Karpas-422 (cell line): ENCODE measurements around the gene WDR89. TPM values are rescaled to one million over a fixed set of nuclear protein-coding genes. Genes with fewer than 3 reads are reported as not detected.
"Not testable (repeated sequence)": the region's sequence is repeated elsewhere in the genome, so short reads cannot be mapped to it uniquely, and the experiment has no call there.

ENCODE experiments used
- DNase-seq: peaks from one replicate; pipeline ENCODE4 v3.0.0-alpha.2; 2015
- H2AFZ ChIP-seq: fragments of 200-600 bp; sonication (generic); 2 replicates; pipeline ENCODE4 v1.6.1; 2014; ENCODE audit warnings: antibody characterized with exemption, low read length, mixed read lengths
- H3K27ac ChIP-seq: fragments of 200-600 bp; sonication (generic); 2 replicates; pipeline ENCODE4 v1.5.1; 2014; ENCODE audit warnings: mild to moderate bottlenecking, low read length, moderate library complexity
- H3K27me3 ChIP-seq: fragments of 200-600 bp; sonication (generic); 2 replicates; pipeline ENCODE4 v1.6.1; 2014; ENCODE audit warnings: low read length, mixed read lengths
- H3K36me3 ChIP-seq: fragments of 200-600 bp; sonication (generic); 2 replicates; pipeline ENCODE4 v1.6.1; 2014; ENCODE audit warnings: low read length, mixed read lengths; ENCODE audit not compliant: insufficient read depth
- H3K4me1 ChIP-seq: fragments of 200-600 bp; sonication (generic); 2 replicates; pipeline ENCODE4 v1.6.1; 2014; ENCODE audit warnings: mild to moderate bottlenecking, low read length, mixed read lengths
- H3K4me2 ChIP-seq: fragments of 200-600 bp; sonication (generic); 2 replicates; pipeline ENCODE4 v1.6.1; 2014; ENCODE audit warnings: low read length, low read depth, mild to moderate bottlenecking; ENCODE audit not compliant: poor library complexity, severe bottlenecking
- H3K4me3 ChIP-seq: fragments of 200-600 bp; sonication (generic); 2 replicates; pipeline ENCODE4 v1.5.1; 2014; ENCODE audit warnings: mild to moderate bottlenecking, antibody characterized with exemption, low read length, mixed read lengths
- H3K79me2 ChIP-seq: fragments of 200-600 bp; sonication (generic); 2 replicates; pipeline ENCODE4 v1.6.1; 2014; ENCODE audit warnings: mild to moderate bottlenecking, low read length, mixed read lengths
- H3K9ac ChIP-seq: fragments of 200-600 bp; sonication (generic); 2 replicates; pipeline ENCODE4 v1.6.0; 2014; ENCODE audit warnings: low read length
- H3K9me2 ChIP-seq: fragments of 200-600 bp; sonication (generic), shearing (Covaris generic); replicated peaks from 2 replicates; pipeline ENCODE4 v1.6.0; 2014; ENCODE audit warnings: mild to moderate bottlenecking, low read length, moderate library complexity; ENCODE audit not compliant: insufficient read depth
- H3K9me3 ChIP-seq: fragments of 300-700, 200-600 bp; sonication (generic); 2 replicates; pipeline ENCODE4 v1.6.1; 2014; ENCODE audit warnings: low read length, mixed read lengths
- H4K20me1 ChIP-seq: fragments of 200-600 bp; sonication (generic); 2 replicates; pipeline ENCODE4 v1.6.1; 2014; ENCODE audit warnings: mild to moderate bottlenecking, antibody characterized with exemption, low read length, low read depth; ENCODE audit not compliant: insufficient read depth
- total RNA-seq: library from RNA; depleted of rRNA; stranded (reverse); fragments of >200 nt; shearing (Covaris generic); gene quantifications from 2 replicates; pipeline ENCODE4 v1.2.3, GENCODE V29; 2014; ENCODE audit warnings: low replicate concordance

WDR89 gene
- total RNA-seq, 1 experiment from 2014 or later = 34.4 TPM

DNA sequence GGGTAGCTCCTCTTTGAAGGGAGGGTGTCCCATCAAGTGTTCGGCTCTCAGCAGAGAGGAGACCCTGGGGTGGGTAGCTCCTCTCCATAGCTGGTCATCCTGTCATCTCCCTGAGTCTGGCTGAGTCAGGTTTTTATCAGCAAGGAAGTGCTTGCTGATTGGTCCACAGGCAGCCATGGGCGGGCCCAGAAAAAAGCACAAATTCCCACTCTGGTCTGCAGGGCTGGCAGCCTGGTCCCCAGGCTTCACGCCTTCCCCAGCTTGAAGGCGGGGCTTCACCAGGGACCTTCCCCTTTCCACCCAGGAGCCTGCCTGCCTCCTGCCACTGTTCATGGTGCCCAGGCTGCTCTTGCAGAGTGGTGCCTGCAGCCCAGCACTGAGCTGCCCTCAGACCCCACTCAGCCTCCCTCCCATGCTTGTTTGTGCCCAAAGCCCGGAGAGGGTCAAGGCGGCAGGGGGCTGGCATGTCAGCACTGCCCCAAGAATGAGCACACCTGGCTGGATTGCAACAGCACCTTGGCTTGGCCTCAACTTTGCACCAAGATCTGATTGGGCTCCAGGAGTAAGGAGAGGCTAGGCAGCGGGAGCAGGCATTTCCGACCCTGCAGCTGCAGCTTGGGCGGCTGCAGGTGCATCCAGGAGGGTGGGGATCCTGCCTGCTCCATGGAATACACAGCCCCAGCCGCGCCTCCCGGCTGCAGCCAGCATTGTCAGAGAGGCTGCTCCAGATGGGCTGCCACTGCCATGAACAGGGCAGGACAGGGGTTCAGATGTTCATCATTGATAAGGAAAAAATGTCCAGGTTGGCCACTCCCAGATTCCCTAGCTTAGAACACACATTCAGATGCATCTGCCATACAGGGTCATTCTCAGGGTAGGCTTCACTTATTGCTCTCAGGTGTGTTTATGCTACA is 22.0 kb upstream of the WDR89 start:
- DNase-seq = peak; percentile 83
- H3K4me2 ChIP-seq = no peak overlapping the region
- no peak overlapping the region for H3K9ac ChIP-seq

DNA sequence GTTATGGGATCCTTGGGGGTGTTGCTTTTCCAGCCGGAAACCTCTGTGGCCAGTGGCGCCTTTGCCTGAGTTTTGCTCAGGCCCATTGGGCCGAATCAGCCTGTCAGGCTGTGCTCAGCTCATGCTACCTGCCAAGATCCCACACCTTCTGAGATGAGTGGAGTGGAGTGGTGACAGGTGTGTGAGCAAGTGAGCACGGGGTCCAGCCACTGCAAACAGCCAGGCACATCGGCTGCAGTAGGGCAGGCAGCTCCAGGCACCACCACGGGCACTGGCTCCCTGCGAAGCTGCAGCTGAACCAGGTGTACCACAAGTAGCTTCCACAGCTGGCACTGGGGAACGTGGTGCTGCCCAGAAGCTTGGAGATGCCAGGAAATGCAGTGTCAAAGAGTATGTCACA is 21.1 kb upstream of the WDR89 start:
- H4K20me1 ChIP-seq = no peaks in the 10 kb centered on the region
- H3K27me3 ChIP-seq = no peaks in the 10 kb centered on the region
- 0 out of 2 replicates have a peak, but pooled peaks cover 4% of the 10 kb centered on the region for H3K4me1 ChIP-seq
- H3K4me3 ChIP-seq = no peak overlapping the region
- no peak overlapping the region for H3K27ac ChIP-seq
- no peaks in the 10 kb centered on the region for H3K79me2 ChIP-seq
- H3K9me2 ChIP-seq = no peaks in the 10 kb centered on the region
- no peaks in the 10 kb centered on the region for H3K36me3 ChIP-seq
- H2AFZ ChIP-seq = no peak overlapping the region
- no peak overlapping the region for H3K9ac ChIP-seq
- H3K4me2 ChIP-seq = no peak overlapping the region
- DNase-seq = no peak
- H3K9me3 ChIP-seq = no peaks in the 10 kb centered on the region

More for the DNA sequence above, 22.0 kb upstream of the WDR89 start:
- Histone ChIP-seq H3K9me2 (no peaks in the 10 kb centered on the region), H3K27me3 (no peaks in the 10 kb centered on the region), H3K36me3 (no peaks in the 10 kb centered on the region), H3K79me2 (no peaks in the 10 kb centered on the region), H3K27ac (no peak overlapping the region), H3K4me1 (0 out of 2 replicates have a peak, but pooled peaks cover 4% of the 10 kb centered on the region), H3K9me3 (no peaks in the 10 kb centered on the region), H2AFZ (no peak overlapping the region), H3K4me3 (no peak overlapping the region), H4K20me1 (no peaks in the 10 kb centered on the region)

DNA sequence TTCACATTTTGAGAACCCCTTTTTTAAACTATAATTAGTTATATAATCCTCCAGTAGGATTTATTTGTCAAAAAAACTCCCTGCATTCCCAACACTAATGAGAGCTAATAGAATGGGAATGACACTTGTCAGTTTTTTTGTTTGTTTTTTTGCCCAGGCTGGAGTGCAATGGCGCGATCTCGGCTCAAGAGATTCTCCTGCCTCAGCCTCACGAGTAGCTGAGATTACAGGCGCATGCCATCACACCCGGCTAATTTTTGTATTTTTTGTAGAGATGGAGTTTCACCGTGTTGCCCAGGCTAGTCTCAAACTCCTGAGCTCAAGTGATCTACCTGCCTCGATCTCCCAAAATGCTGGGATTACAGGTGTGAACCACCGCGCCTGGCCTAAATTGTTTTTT is 20.2 kb upstream of the WDR89 start:
- H3K79me2 ChIP-seq, DNase-seq, H2AFZ ChIP-seq, H3K4me1 ChIP-seq, H3K27me3 ChIP-seq, H4K20me1 ChIP-seq, H3K9me2 ChIP-seq, H3K4me2 ChIP-seq, H3K9ac ChIP-seq, H3K27ac ChIP-seq, H3K36me3 ChIP-seq, H3K4me3 ChIP-seq, H3K9me3 ChIP-seq: not testable (repeated sequence)

- DNase-seq = no peak
- no peak overlapping the region for H3K4me2 ChIP-seq
- H3K79me2 ChIP-seq = no peaks in the 10 kb centered on the region
- no peaks in the 10 kb centered on the region for H3K9me3 ChIP-seq
- no peak overlapping the region for H3K4me3 ChIP-seq
- no peak overlapping the region for H3K27ac ChIP-seq
- H3K36me3 ChIP-seq = no peaks in the 10 kb centered on the region
- no peak overlapping the region for H2AFZ ChIP-seq
- peaks cover 17% of the 10 kb centered on the region for H3K4me1 ChIP-seq
- H3K27me3 ChIP-seq = no peaks in the 10 kb centered on the region
- H3K9me2 ChIP-seq = no peaks in the 10 kb centered on the region
- H3K9ac ChIP-seq = no peak overlapping the region
- no peaks in the 10 kb centered on the region for H4K20me1 ChIP-seq
Observed at GRCh38 chr14:63659726-63660125, 18.1 kb upstream of the WDR89 start.

DNA sequence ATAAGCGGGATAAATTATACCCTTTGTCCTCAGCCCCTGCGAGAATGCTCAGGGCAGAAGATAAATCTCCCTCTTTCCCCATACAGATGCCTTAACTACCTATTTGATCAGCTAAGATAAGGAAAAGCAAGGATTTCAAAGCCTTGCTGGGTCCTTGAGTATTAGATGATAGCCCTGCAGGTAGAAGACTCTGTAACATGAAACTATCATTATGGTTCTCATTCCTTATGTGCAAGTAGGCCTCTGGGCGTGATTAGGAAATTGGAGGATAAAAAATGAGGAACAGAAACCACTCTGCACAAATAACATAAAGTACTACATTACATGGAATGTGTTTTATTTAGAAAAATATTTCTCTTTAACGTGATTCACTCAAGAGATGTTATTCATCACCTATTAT is 14.5 kb upstream of the WDR89 start:
- H3K4me3 ChIP-seq = no peak overlapping the region
- H3K27ac ChIP-seq = no peak overlapping the region
- H3K27me3 ChIP-seq = no peaks in the 10 kb centered on the region
- H3K9me2 ChIP-seq = no peaks in the 10 kb centered on the region
- H3K4me2 ChIP-seq = no peak overlapping the region
- no peak for DNase-seq
- no peak overlapping the region for H3K9ac ChIP-seq
- no peaks in the 10 kb centered on the region for H3K36me3 ChIP-seq
- peaks cover 17% of the 10 kb centered on the region for H3K4me1 ChIP-seq
- H3K9me3 ChIP-seq = no peaks in the 10 kb centered on the region
- no peaks in the 10 kb centered on the region for H3K79me2 ChIP-seq
- no peaks in the 10 kb centered on the region for H4K20me1 ChIP-seq
- no peak overlapping the region for H2AFZ ChIP-seq

DNA sequence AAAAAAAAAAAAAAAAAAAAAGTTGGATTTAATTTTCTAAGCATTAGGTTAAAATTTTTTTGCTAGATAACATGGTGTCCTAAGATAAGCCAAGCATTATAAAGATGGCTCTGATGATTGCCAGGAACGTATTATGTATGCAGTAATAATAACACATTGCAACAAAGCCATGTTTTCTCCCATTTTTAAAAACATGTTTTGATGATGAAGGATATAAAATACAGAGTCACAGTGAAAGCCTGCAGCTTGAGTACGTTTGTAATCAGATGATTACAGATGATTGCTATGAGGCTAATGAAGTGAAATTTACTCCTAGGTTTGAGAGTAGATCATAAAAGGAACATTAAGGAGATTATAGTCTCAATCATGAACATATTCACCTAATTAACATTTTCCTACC is 13.3 kb upstream of the WDR89 start:
- Histone ChIP-seq H3K27ac (no peak overlapping the region), H3K9me2 (no peaks in the 10 kb centered on the region), H3K36me3 (no peaks in the 10 kb centered on the region), H4K20me1 (no peaks in the 10 kb centered on the region), H3K9me3 (no peaks in the 10 kb centered on the region), H3K4me1 (peaks cover 13% of the 10 kb centered on the region), H3K9ac (no peak overlapping the region), H3K4me2 (no peak overlapping the region), H3K4me3 (no peak overlapping the region), H3K79me2 (no peaks in the 10 kb centered on the region), H3K27me3 (no peaks in the 10 kb centered on the region), H2AFZ (no peak overlapping the region)
- DNase-seq = no peak

DNA sequence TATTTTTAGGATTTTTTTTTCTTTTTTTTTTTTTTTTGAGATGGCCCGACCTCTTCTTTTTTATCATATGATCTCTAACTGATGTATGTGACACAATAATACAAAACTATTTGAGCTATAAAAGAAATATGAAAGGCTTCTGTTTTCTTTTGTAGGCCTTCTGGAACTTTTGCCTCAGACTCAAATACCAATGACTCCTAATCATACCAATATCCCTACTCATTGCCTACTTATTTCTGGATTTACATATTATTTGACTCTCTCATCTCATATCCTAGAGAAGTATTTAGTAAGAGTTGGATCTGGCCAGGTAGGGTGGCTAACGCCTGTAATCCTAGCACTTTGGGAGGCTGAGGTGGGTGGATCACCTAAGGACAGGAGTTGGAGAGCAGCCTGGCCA is 12.7 kb upstream of the WDR89 start:
- no peak overlapping the region for H2AFZ ChIP-seq
- peaks cover 13% of the 10 kb centered on the region for H3K4me1 ChIP-seq
- H3K9ac ChIP-seq = no peak overlapping the region
- no peak overlapping the region for H3K27ac ChIP-seq
- no peak overlapping the region for H3K4me3 ChIP-seq
- H3K4me2 ChIP-seq = no peak overlapping the region
- no peaks in the 10 kb centered on the region for H3K9me3 ChIP-seq
- no peaks in the 10 kb centered on the region for H3K36me3 ChIP-seq
- no peak for DNase-seq
- no peaks in the 10 kb centered on the region for H3K79me2 ChIP-seq
- no peaks in the 10 kb centered on the region for H4K20me1 ChIP-seq
- H3K9me2 ChIP-seq = no peaks in the 10 kb centered on the region
- H3K27me3 ChIP-seq = no peaks in the 10 kb centered on the region

DNA sequence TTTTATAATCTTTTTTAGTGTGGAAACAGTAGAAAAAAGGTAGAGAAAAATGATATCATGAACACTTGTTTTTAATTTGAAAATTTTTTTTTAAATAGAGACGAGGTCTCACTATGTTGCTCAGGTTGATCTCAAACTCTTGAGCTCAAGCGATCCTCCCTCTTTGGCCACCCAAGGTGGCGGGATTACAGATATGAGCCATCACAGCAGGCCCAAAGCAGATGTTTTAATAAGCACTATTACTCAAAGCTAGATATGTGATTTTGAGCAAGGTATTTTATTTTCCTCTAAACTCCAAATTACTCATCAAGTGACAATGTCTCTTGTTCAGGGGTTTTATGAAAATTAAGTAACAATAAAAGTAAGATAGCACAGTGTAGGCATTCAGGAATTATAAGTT is 10.7 kb upstream of the WDR89 start:
- Histone ChIP-seq H3K4me3 (no peak overlapping the region), H3K27ac (no peak overlapping the region), H4K20me1 (no peaks in the 10 kb centered on the region), H3K4me1 (peaks cover 25% of the 10 kb centered on the region), H3K9me3 (no peaks in the 10 kb centered on the region), H3K79me2 (no peaks in the 10 kb centered on the region), H3K9me2 (no peaks in the 10 kb centered on the region), H3K4me2 (no peak overlapping the region), H3K36me3 (no peaks in the 10 kb centered on the region), H2AFZ (no peak overlapping the region), H3K9ac (no peak overlapping the region), H3K27me3 (no peaks in the 10 kb centered on the region)
- DNase-seq = no peak
